Astrocyte of the hippocampus (primary cell): Measurements from ENCODE around the gene PRM3.

Source experiments
- DNase-seq: peaks from one replicate; pipeline ENCODE4 v3.0.0; 2011; ENCODE audit warnings: low read depth, low spot score

The PRM3 gene

GRCh38 chr16:11272921-11273720, at the start of gene PRM3:
Gene PRM3 (minus strand): TSS chr16:11273629. CDS start chr16:11273595, 34 bp downstream.
- no peak for DNase-seq

- DNase-seq: no peak
Observed at GRCh38 chr16:11322823-11323222, 49.4 kb upstream of the PRM3 start.

GRCh38 chr16:11321662-11322061, 48.2 kb upstream of the PRM3 start:
- DNase-seq: no peak

- DNase-seq: no peak
Observed at GRCh38 chr16:11320170-11320569, 46.7 kb upstream of the PRM3 start.

- peak; percentile 56 for DNase-seq
Observed at GRCh38 chr16:11319529-11320146, 46.2 kb upstream of the PRM3 start.

GRCh38 chr16:11318817-11319216, 45.4 kb upstream of the PRM3 start:
- DNase-seq: no peak

- peak; percentile 75 for DNase-seq
Observed at GRCh38 chr16:11316331-11317015, 43.0 kb upstream of the PRM3 start.

- peak; percentile 93 for DNase-seq
Observed at GRCh38 chr16:11315510-11315909, 42.1 kb upstream of the PRM3 start.

GRCh38 chr16:11314309-11314894, 41.0 kb upstream of the PRM3 start:
- no peak for DNase-seq

GRCh38 chr16:11313493-11314308, 40.3 kb upstream of the PRM3 start:
- DNase-seq: no peak

GRCh38 chr16:11312718-11313492, 39.5 kb upstream of the PRM3 start:
- DNase-seq: peak; percentile 84

- no peak for DNase-seq
Observed at GRCh38 chr16:11310997-11311561, 37.6 kb upstream of the PRM3 start.

- DNase-seq: no peak
Observed at GRCh38 chr16:11310634-11310977, 37.2 kb upstream of the PRM3 start.

- DNase-seq: no peak
Observed at GRCh38 chr16:11309895-11310633, 36.6 kb upstream of the PRM3 start.

- DNase-seq: no peak
Observed at GRCh38 chr16:11308493-11309283, 35.3 kb upstream of the PRM3 start.

GRCh38 chr16:11307639-11308492, 34.4 kb upstream of the PRM3 start:
- DNase-seq: no peak

GRCh38 chr16:11306997-11307638, 33.7 kb upstream of the PRM3 start:
- DNase-seq: no peak
